H9 (cell line): Measurements from ENCODE around the gene RELA. TPM values are rescaled to one million over a fixed set of nuclear protein-coding genes. Genes with fewer than 3 reads are reported as not detected.
"Not testable (repeated sequence)": the region's sequence is repeated elsewhere in the genome, so short reads cannot be mapped to it uniquely, and the experiment has no call there.

Experiments
- DNase-seq: peaks from one replicate; pipeline ENCODE4 v3.0.0-alpha.2; 2017
- H2AFZ ChIP-seq: one replicate; pipeline ENCODE4 v1.6.1; 2013; ENCODE audit warnings: mild to moderate bottlenecking, low read length, control low read depth, moderate library complexity
- H2AK5ac ChIP-seq: 2 replicates; pipeline ENCODE4 v1.6.1; 2013; ENCODE audit warnings: low read length, control low read depth, mixed read lengths; ENCODE audit not compliant: insufficient read length
- H2BK120ac ChIP-seq: one replicate; pipeline ENCODE4 v1.6.1; 2013; ENCODE audit warnings: low read depth, mild to moderate bottlenecking, low read length, control low read depth, inconsistent platforms; ENCODE audit not compliant: poor library complexity, severe bottlenecking
- H2BK12ac ChIP-seq: 2 replicates; pipeline ENCODE4 v1.6.1; 2013; ENCODE audit warnings: low read length, control low read depth, mixed read lengths, low read depth; ENCODE audit not compliant: insufficient read length
- H2BK15ac ChIP-seq: 2 replicates; pipeline ENCODE4 v1.6.1; 2013; ENCODE audit warnings: low read depth, low read length, control low read depth
- H2BK20ac ChIP-seq: one replicate; pipeline ENCODE4 v1.6.1; 2013; ENCODE audit warnings: low read depth, mild to moderate bottlenecking, low read length, control low read depth, inconsistent platforms; ENCODE audit not compliant: poor library complexity, severe bottlenecking
- H2BK5ac ChIP-seq: 2 replicates; pipeline ENCODE4 v1.6.1; 2013; ENCODE audit warnings: low read length, control low read depth, mixed read lengths; ENCODE audit not compliant: insufficient read length
- H3K14ac ChIP-seq: 2 replicates; pipeline ENCODE4 v1.6.1; 2013; ENCODE audit warnings: low read length, control low read depth; ENCODE audit not compliant: insufficient read depth
- H3K18ac ChIP-seq: 2 replicates; pipeline ENCODE4 v1.6.1; 2013; ENCODE audit warnings: low read depth, mild to moderate bottlenecking, mixed read lengths, low read length, control low read depth; ENCODE audit not compliant: insufficient read length
- H3K23ac ChIP-seq: 2 replicates; pipeline ENCODE4 v1.6.1; 2013; ENCODE audit warnings: low read length, control low read depth, mixed read lengths, low read depth; ENCODE audit not compliant: insufficient read length
- H3K23me2 ChIP-seq: 2 replicates; pipeline ENCODE4 v1.6.1; 2013; ENCODE audit warnings: low read depth, mild to moderate bottlenecking, mixed read lengths, low read length, control low read depth; ENCODE audit not compliant: insufficient read length, poor library complexity, severe bottlenecking
- H3K27ac ChIP-seq: 2 replicates; pipeline ENCODE4 v1.5.1; 2013; ENCODE audit warnings: low read length, control low read depth, mixed read lengths, low read depth; ENCODE audit not compliant: insufficient read length
- H3K27me3 ChIP-seq: 2 replicates; pipeline ENCODE4 v1.6.1; 2013; ENCODE audit warnings: low read length, control low read depth, inconsistent platforms; ENCODE audit not compliant: insufficient read depth
- H3K4ac ChIP-seq: 2 replicates; pipeline ENCODE4 v1.6.1; 2013; ENCODE audit warnings: low read depth, mild to moderate bottlenecking, control low read depth, inconsistent platforms, low read length, moderate library complexity
- H3K4me1 ChIP-seq: 2 replicates; pipeline ENCODE4 v1.6.1; 2013; ENCODE audit warnings: low read length, control low read depth, inconsistent platforms; ENCODE audit not compliant: insufficient read depth
- H3K4me2 ChIP-seq: 2 replicates; pipeline ENCODE4 v1.6.1; 2013; ENCODE audit warnings: low read length, control low read depth, mixed read lengths; ENCODE audit not compliant: insufficient read length, insufficient read depth
- H3K56ac ChIP-seq: 2 replicates; pipeline ENCODE4 v1.6.1; 2013; ENCODE audit warnings: low read depth, mild to moderate bottlenecking, mixed read lengths, low read length, control low read depth; ENCODE audit not compliant: insufficient read length
- H3K79me1 ChIP-seq: 2 replicates; pipeline ENCODE4 v1.6.1; 2013; ENCODE audit warnings: low read depth, mild to moderate bottlenecking, moderate library complexity, low read length, control low read depth, inconsistent platforms; ENCODE audit not compliant: insufficient read depth, poor library complexity, severe bottlenecking
- H3K79me2 ChIP-seq: 2 replicates; pipeline ENCODE4 v1.6.1; 2013; ENCODE audit warnings: low read length, control low read depth, inconsistent platforms; ENCODE audit not compliant: insufficient read depth
- H3K9ac ChIP-seq: 2 replicates; pipeline ENCODE4 v1.6.1; 2013; ENCODE audit warnings: low read length, control low read depth, mixed read lengths; ENCODE audit not compliant: insufficient read length; ENCODE audit errors: extremely low read depth
- H3K9me3 ChIP-seq: one replicate; pipeline ENCODE4 v1.6.1; 2013; ENCODE audit warnings: low read depth, low read length, inconsistent platforms; ENCODE audit not compliant: control insufficient read depth
- H3T11ph ChIP-seq: one replicate; pipeline ENCODE4 v1.6.1; 2013; ENCODE audit warnings: mild to moderate bottlenecking, low read length, control low read depth, inconsistent platforms
- H4K20me1 ChIP-seq: one replicate; pipeline ENCODE4 v1.6.1; 2013; ENCODE audit not compliant: control insufficient read depth, insufficient read length, insufficient read depth
- H4K5ac ChIP-seq: 2 replicates; pipeline ENCODE4 v1.6.1; 2013; ENCODE audit warnings: low read depth, mild to moderate bottlenecking, mixed read lengths, low read length, control low read depth; ENCODE audit not compliant: insufficient read length
- H4K8ac ChIP-seq: replicated peaks from 2 replicates; pipeline ENCODE4 v1.6.1; 2013; ENCODE audit warnings: low read length, control low read depth, mixed read lengths, low read depth; ENCODE audit not compliant: insufficient read length
- H4K91ac ChIP-seq: 2 replicates; pipeline ENCODE4 v1.6.1; 2013; ENCODE audit warnings: low read depth, mild to moderate bottlenecking, moderate library complexity, mixed read lengths, low read length, control low read depth; ENCODE audit not compliant: insufficient read length
- H3K27ac Mint-ChIP-seq, 3 experiments: 2 replicates in 2 of 3; 3 replicates in 1 of 3; pipeline ENCODE4 v1.8.0; 2020 to 2021; ENCODE audit warnings: mixed read lengths in 3 of 3, mild to moderate bottlenecking in 1 of 3, moderate library complexity in 1 of 3
- H3K27me3 Mint-ChIP-seq: 2 replicates; pipeline ENCODE4 v1.8.0; 2021; ENCODE audit warnings: low read depth, mild to moderate bottlenecking, moderate library complexity, mixed read lengths
- H3K36me3 Mint-ChIP-seq, 3 experiments: 2 replicates in 2 of 3; 3 replicates in 1 of 3; pipeline ENCODE4 v1.8.0; 2020 to 2021; ENCODE audit warnings: low read depth in 3 of 3, mixed read lengths in 3 of 3; ENCODE audit not compliant: insufficient read depth in 1 of 3
- H3K4me1 Mint-ChIP-seq, 2 experiments: 2 replicates each; pipeline ENCODE4 v1.8.0; 2020; ENCODE audit warnings: mixed read lengths in 2 of 2
- H3K4me3 Mint-ChIP-seq, 2 experiments: 2 replicates in 1 of 2; 3 replicates in 1 of 2; pipeline ENCODE4 v1.8.0; 2020 to 2021; ENCODE audit warnings: mild to moderate bottlenecking in 2 of 2, mixed read lengths in 2 of 2, moderate library complexity in 1 of 2
- H3K9me3 Mint-ChIP-seq, 2 experiments: 2 replicates in 1 of 2; 3 replicates in 1 of 2; pipeline ENCODE4 v1.8.0; 2020; ENCODE audit warnings: mild to moderate bottlenecking in 2 of 2, mixed read lengths in 2 of 2, moderate library complexity in 1 of 2
- CTCF ChIP-seq: fragments of 200-600 bp; sonication (generic); conservative IDR thresholded peaks from 3 replicates; pipeline ENCODE4 v1.8.0; 2021; ENCODE audit warnings: antibody characterized with exemption, mild to moderate bottlenecking
- WGBS: extraction: QIAGEN DNeasy Blood & Tissue Kit; methylation state at CpG from one replicate; pipeline ENCODE4 v1.1.7; 2013; ENCODE audit warnings: missing lambda C conversion rate, low lambda C conversion rate, mixed read lengths; ENCODE audit not compliant: insufficient read length; ENCODE audit errors: extremely low coverage; 5-methylcytosine and 5-hydroxymethylcytosine counted together
- total RNA-seq: library from RNA; stranded (reverse); gene quantifications from 2 replicates; pipeline ENCODE4 v1.2.1, GENCODE V29; 2021

The RELA gene
- total RNA-seq, 1 experiment from 2014 or later = 48.8 TPM

- H3K27me3 Mint-ChIP-seq = peaks cover 13% of the 10 kb centered on the region
- Histone ChIP-seq H3K23ac (no peak overlapping the region), H2BK12ac (no peak overlapping the region), H4K20me1 (no peaks in the 10 kb centered on the region), H3K14ac (no peak overlapping the region), H3K18ac (no peak overlapping the region), H3K79me2 (no peaks in the 10 kb centered on the region), H3K27me3 (no peaks in the 10 kb centered on the region), H3K4me2 (no peak overlapping the region), H2BK5ac (no peak overlapping the region), H3K9me3 (no peaks in the 10 kb centered on the region), H2AK5ac (no peak overlapping the region), H3K56ac (no peak overlapping the region), H4K8ac (no peak overlapping the region), H3T11ph (no peak overlapping the region), H4K5ac (no peak overlapping the region), H3K27ac (no peak overlapping the region), H3K79me1 (no peaks in the 10 kb centered on the region), H3K23me2 (no peaks in the 10 kb centered on the region), H2BK20ac (no peak overlapping the region), H2AFZ (no peak overlapping the region), H3K4ac (no peak overlapping the region), H2BK15ac (no peak overlapping the region), H4K91ac (no peak overlapping the region), H2BK120ac (no peak overlapping the region), H3K9ac (no peak overlapping the region), H3K4me1 (peaks cover 2% of the 10 kb centered on the region; the same call in 1 of the 2 replicates)
- TF ChIP-seq CTCF = no peak
- H3K4me1 Mint-ChIP-seq = peaks cover 6 to 7% of the 10 kb centered on the region in 2 experiments
- peaks cover 4 to 10% (median 8%) of the 10 kb centered on the region in 3 experiments; a peak in 6 of 7 replicates for H3K36me3 Mint-ChIP-seq
- H3K4me3 Mint-ChIP-seq = no peak overlapping the region
- peaks cover 8 to 10% of the 10 kb centered on the region in 2 experiments; a peak in 4 of 5 replicates for H3K9me3 Mint-ChIP-seq
- WGBS = no CpG with 5 or more reads among the region's 5 CpGs
- no peak overlapping the region for H3K27ac Mint-ChIP-seq
- no peak for DNase-seq
Observed at GRCh38 chr11:65708451-65708850, 45.7 kb upstream of the RELA start.

- not testable (repeated sequence) for H3K18ac ChIP-seq, H2AFZ ChIP-seq, H3K23me2 ChIP-seq, H3T11ph ChIP-seq, H3K9ac ChIP-seq, H3K4me2 ChIP-seq, H4K91ac ChIP-seq, H3K4me1 Mint-ChIP-seq, H3K79me2 ChIP-seq, H3K4me1 ChIP-seq, H3K36me3 Mint-ChIP-seq, H2BK12ac ChIP-seq, H3K56ac ChIP-seq, H3K27ac ChIP-seq, H3K4me3 Mint-ChIP-seq, H3K9me3 ChIP-seq, H2BK15ac ChIP-seq, H3K27me3 ChIP-seq, H2BK20ac ChIP-seq, H3K14ac ChIP-seq, H4K8ac ChIP-seq, DNase-seq, H4K5ac ChIP-seq, H2BK120ac ChIP-seq, H2AK5ac ChIP-seq, H3K4ac ChIP-seq, H3K79me1 ChIP-seq, H3K27ac Mint-ChIP-seq, H3K23ac ChIP-seq, H4K20me1 ChIP-seq, H2BK5ac ChIP-seq
- H3K27me3 Mint-ChIP-seq = peaks cover 13% of the 10 kb centered on the region
- H3K9me3 Mint-ChIP-seq = peaks cover 8 to 10% of the 10 kb centered on the region in 2 experiments; a peak in 4 of 5 replicates
- WGBS = no CpG with 5 or more reads among the region's 12 CpGs
Observed at GRCh38 chr11:65707002-65707401, 44.3 kb upstream of the RELA start.
